ENCODE data around the gene UGT1A6.

DNA sequence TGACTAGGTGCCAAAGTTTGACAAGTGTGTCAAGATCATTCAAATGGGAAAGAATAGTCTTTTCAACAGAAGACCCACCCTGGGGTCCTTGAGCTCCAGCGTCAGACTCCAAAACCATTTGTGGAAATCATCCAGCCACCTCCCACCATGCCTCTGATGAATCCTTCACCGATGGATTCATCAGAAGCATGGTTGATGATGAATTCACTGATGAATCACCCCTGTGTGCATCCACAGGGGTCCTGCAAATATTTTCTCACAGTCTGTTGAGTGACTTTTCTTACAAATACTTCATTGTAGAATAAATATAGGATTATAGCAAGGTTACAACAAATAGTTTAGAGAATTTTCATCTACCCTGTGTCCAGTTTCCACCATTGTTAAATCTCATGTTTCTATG, 16.6 kb upstream of the UGT1A6 start:
- TF ChIP-seq, protein P1, sequence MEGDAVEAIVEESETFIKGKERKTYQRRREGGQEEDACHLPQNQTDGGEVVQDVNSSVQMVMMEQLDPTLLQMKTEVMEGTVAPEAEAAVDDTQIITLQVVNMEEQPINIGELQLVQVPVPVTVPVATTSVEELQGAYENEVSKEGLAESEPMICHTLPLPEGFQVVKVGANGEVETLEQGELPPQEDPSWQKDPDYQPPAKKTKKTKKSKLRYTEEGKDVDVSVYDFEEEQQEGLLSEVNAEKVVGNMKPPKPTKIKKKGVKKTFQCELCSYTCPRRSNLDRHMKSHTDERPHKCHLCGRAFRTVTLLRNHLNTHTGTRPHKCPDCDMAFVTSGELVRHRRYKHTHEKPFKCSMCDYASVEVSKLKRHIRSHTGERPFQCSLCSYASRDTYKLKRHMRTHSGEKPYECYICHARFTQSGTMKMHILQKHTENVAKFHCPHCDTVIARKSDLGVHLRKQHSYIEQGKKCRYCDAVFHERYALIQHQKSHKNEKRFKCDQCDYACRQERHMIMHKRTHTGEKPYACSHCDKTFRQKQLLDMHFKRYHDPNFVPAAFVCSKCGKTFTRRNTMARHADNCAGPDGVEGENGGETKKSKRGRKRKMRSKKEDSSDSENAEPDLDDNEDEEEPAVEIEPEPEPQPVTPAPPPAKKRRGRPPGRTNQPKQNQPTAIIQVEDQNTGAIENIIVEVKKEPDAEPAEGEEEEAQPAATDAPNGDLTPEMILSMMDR (IDR thresholded peaks at IDR 0.05) = no peak
- TF ChIP-seq POLR2AphosphoS5 (IDR thresholded peaks at IDR 0.05) = no peak

Measured in breast epithelium (tissue), 3 donors.